WTC11 (cell line): ENCODE data around the gene EDDM3A. TPM values are rescaled to one million over a fixed set of nuclear protein-coding genes. Genes with fewer than 3 reads are reported as not detected.

Source experiments
- ATAC-seq: fragments of 200-7000 bp; cut with Tn5 transposase; 2 replicates; pipeline ENCODE4 v1.10.0; 2021; ENCODE audit warnings: mild to moderate bottlenecking, moderate library complexity
- CTCF ChIA-PET: fragments of 300-600 bp; sonication (Branson Sonifier 250); formaldehyde crosslinking; loops from one replicate; lab custom pipeline; 2021; ENCODE audit warnings: antibody characterized with exemption; lab: Charles Lee
- POLR2A ChIA-PET: fragments of 350-600 bp; sonication (Branson Sonifier 250); formaldehyde crosslinking; loops from one replicate; lab custom pipeline; 2021; ENCODE audit warnings: antibody characterized with exemption; lab: Charles Lee
- DNase-seq: peaks from one replicate; pipeline ENCODE4 v3.0.0; 2021; ENCODE audit warnings: low spot score
- H3K27ac Mint-ChIP-seq: 2 replicates; pipeline ENCODE4 v1.8.0; 2021; ENCODE audit warnings: mixed read lengths
- H3K27me3 Mint-ChIP-seq: 2 replicates; pipeline ENCODE4 v1.8.0; 2021; ENCODE audit warnings: low read depth, mild to moderate bottlenecking, moderate library complexity, mixed read lengths
- H3K36me3 Mint-ChIP-seq: 2 replicates; pipeline ENCODE4 v1.8.0; 2021; ENCODE audit warnings: mixed read lengths
- H3K4me1 Mint-ChIP-seq: 2 replicates; pipeline ENCODE4 v1.8.0; 2022; ENCODE audit warnings: mixed read lengths
- H3K4me3 Mint-ChIP-seq: 2 replicates; pipeline ENCODE4 v1.8.0; 2021; ENCODE audit warnings: mild to moderate bottlenecking, moderate library complexity, mixed read lengths
- H3K9me3 Mint-ChIP-seq: 2 replicates; pipeline ENCODE4 v1.8.0; 2021; ENCODE audit warnings: mixed read lengths
- ESRRA ChIP-seq: sonication (generic); formaldehyde crosslinking; IDR thresholded peaks from 2 replicates; pipeline ENCODE4 v1.8.1; 2022; ENCODE audit warnings: mild to moderate bottlenecking, missing genetic modification reagents, borderline replicate concordance
- NR1H2 ChIP-seq: sonication (generic); formaldehyde crosslinking; IDR thresholded peaks from 2 replicates; pipeline ENCODE4 v1.9.0; 2021; ENCODE audit warnings: mild to moderate bottlenecking, moderate library complexity, missing genetic modification reagents
- SMAD4 ChIP-seq: sonication (generic); formaldehyde crosslinking; IDR thresholded peaks from 2 replicates; pipeline ENCODE4 v1.8.0; 2022; ENCODE audit warnings: mild to moderate bottlenecking, missing genetic modification reagents
- TCF7 ChIP-seq: sonication (generic); formaldehyde crosslinking; IDR thresholded peaks from 2 replicates; pipeline ENCODE4 v1.8.0; 2022; ENCODE audit warnings: mild to moderate bottlenecking, low read depth, missing genetic modification reagents, moderate library complexity
- TEAD1 ChIP-seq: sonication (generic); formaldehyde crosslinking; IDR thresholded peaks from 2 replicates; pipeline ENCODE4 v1.8.0; 2022; ENCODE audit warnings: mild to moderate bottlenecking, missing genetic modification reagents
- ZNF317 ChIP-seq: sonication (generic); formaldehyde crosslinking; IDR thresholded peaks from 2 replicates; pipeline ENCODE4 v1.8.1; 2023; ENCODE audit warnings: low read depth, mild to moderate bottlenecking, moderate library complexity, missing genetic modification reagents, borderline replicate concordance
- ZNF416 ChIP-seq: fragments of 250-450 bp; sonication (Bioruptor Pico); IDR thresholded peaks from 2 replicates; pipeline ENCODE4 v1.9.0; 2021; ENCODE audit warnings: mild to moderate bottlenecking, inconsistent platforms
- total RNA-seq: library from RNA; stranded (reverse); gene quantifications from 3 replicates; pipeline ENCODE4 v1.2.3, GENCODE V29; 2021
- TF ChIP-seq, protein P1 (sequence below): fragments of 250-450 bp; sonication (Bioruptor Pico); IDR thresholded peaks from 2 replicates; pipeline ENCODE4 v1.8.0; 2021; ENCODE audit warnings: mild to moderate bottlenecking
- TF ChIP-seq, protein P2 (sequence below): sonication (generic); formaldehyde crosslinking; IDR thresholded peaks from 2 replicates; pipeline ENCODE4 v1.8.0; 2023; ENCODE audit warnings: mild to moderate bottlenecking, missing genetic modification reagents
- TF ChIP-seq, protein P3 (sequence below): sonication (generic); formaldehyde crosslinking; conservative IDR thresholded peaks from 2 replicates; pipeline ENCODE4 v1.8.1; 2022; ENCODE audit warnings: mild to moderate bottlenecking, missing genetic modification reagents
- TF ChIP-seq, protein P4 (sequence below): sonication (generic); formaldehyde crosslinking; IDR thresholded peaks from 2 replicates; pipeline ENCODE4 v1.8.0; 2022; ENCODE audit warnings: mild to moderate bottlenecking, missing genetic modification reagents
- TF ChIP-seq, protein P5 (sequence below): sonication (generic); formaldehyde crosslinking; IDR thresholded peaks from 2 replicates; pipeline ENCODE4 v1.8.1; 2023; ENCODE audit warnings: mild to moderate bottlenecking, missing genetic modification reagents
- TF ChIP-seq, protein P6 (sequence below): fragments of 250-450 bp; sonication (Bioruptor Pico); IDR thresholded peaks from 2 replicates; pipeline ENCODE4 v1.9.0; 2021; ENCODE audit warnings: mild to moderate bottlenecking, borderline replicate concordance

Gene EDDM3A
- total RNA-seq, 1 experiment from 2014 or later: 0.20 TPM

DNA sequence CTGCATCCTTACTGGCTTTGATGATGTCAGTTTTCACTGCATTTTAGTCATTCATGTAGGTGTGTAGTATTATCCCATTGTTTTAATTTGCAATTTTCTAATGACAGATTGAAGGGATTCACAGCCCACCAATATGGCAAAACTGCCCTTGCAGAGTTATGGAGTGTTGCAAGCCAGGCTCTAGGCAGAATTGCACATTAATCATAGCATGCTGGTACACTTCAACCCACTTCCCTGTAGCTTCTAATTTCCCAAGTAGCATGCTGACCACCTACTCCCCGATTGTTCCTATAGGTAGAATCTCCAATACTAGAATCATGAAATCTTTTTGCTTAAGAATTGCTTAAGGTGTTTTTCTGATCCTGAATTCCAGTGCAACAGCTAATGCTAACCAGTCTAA, 30.2 kb downstream of the EDDM3A start:
- TF ChIP-seq, protein P1, sequence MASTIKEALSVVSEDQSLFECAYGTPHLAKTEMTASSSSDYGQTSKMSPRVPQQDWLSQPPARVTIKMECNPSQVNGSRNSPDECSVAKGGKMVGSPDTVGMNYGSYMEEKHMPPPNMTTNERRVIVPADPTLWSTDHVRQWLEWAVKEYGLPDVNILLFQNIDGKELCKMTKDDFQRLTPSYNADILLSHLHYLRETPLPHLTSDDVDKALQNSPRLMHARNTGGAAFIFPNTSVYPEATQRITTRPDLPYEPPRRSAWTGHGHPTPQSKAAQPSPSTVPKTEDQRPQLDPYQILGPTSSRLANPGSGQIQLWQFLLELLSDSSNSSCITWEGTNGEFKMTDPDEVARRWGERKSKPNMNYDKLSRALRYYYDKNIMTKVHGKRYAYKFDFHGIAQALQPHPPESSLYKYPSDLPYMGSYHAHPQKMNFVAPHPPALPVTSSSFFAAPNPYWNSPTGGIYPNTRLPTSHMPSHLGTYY: no peak
- TF ChIP-seq ZNF416 (CRISPR knock-in tag): no peak
- DNase-seq (no peak), ATAC-seq (no peak)
- POLR2A ChIA-PET: no interaction called here
- Mint-ChIP-seq H3K4me3 (no peak overlapping the region), H3K4me1 (peaks cover 74% of the 10 kb centered on the region), H3K27ac (peak overlapping the region; percentile 89), H3K9me3 (0 out of 2 replicates have a peak, but pooled peaks cover 5% of the 10 kb centered on the region), H3K36me3 (no peaks in the 10 kb centered on the region; the same call in 1 of the 2 replicates), H3K27me3 (no peaks in the 10 kb centered on the region)
- CTCF ChIA-PET: interaction anchor here (1.6 to 3.4 kb wide), 4 partner anchors 17 to 195 kb away, joined by 3 to 12 read pairs (median 10); no protein-coding TSS in a partner anchor

DNA sequence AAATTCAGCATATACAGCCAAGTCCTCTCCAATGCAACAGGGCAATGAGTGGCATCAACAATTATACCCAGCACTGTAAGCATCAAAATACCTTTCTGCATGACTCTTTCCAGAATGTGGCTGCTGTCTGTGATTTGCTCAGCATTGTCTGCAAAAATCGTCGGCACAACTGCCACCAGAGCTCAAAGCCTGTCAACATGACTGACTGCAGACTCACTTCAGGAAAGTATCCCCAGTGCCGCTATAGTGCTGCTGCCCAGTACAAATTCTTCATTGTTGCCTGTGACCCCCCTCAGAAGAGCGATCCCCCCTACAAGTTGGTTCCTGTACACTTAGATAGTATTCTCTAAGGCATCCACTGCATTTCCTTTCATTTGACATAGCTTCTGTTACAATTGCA, 36.1 kb downstream of the EDDM3A start:
- CTCF ChIA-PET: interaction anchor here (0.8 to 2.9 kb wide), 6 partner anchors 24 to 189 kb away, joined by 3 to 16 read pairs (median 4); no protein-coding TSS in a partner anchor
- DNase-seq (no peak), ATAC-seq (no peak)
- H3K27ac Mint-ChIP-seq: peak overlapping the region; percentile 54
- peak; percentile 68 for TF ChIP-seq ZNF317
- TF ChIP-seq, protein P2, sequence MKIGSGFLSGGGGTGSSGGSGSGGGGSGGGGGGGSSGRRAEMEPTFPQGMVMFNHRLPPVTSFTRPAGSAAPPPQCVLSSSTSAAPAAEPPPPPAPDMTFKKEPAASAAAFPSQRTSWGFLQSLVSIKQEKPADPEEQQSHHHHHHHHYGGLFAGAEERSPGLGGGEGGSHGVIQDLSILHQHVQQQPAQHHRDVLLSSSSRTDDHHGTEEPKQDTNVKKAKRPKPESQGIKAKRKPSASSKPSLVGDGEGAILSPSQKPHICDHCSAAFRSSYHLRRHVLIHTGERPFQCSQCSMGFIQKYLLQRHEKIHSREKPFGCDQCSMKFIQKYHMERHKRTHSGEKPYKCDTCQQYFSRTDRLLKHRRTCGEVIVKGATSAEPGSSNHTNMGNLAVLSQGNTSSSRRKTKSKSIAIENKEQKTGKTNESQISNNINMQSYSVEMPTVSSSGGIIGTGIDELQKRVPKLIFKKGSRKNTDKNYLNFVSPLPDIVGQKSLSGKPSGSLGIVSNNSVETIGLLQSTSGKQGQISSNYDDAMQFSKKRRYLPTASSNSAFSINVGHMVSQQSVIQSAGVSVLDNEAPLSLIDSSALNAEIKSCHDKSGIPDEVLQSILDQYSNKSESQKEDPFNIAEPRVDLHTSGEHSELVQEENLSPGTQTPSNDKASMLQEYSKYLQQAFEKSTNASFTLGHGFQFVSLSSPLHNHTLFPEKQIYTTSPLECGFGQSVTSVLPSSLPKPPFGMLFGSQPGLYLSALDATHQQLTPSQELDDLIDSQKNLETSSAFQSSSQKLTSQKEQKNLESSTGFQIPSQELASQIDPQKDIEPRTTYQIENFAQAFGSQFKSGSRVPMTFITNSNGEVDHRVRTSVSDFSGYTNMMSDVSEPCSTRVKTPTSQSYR (CRISPR knock-in tag): no peak
- TF ChIP-seq ESRRA (CRISPR knock-in tag): no peak
- no peak for TF ChIP-seq NR1H2 (CRISPR knock-in tag)
- H3K9me3 Mint-ChIP-seq: no peaks in the 10 kb centered on the region
- H3K36me3 Mint-ChIP-seq: no peaks in the 10 kb centered on the region
- H3K27me3 Mint-ChIP-seq: no peaks in the 10 kb centered on the region; the same call in 1 of the 2 replicates
- peaks cover 56% of the 10 kb centered on the region for H3K4me1 Mint-ChIP-seq
- POLR2A ChIA-PET: no interaction called here
- H3K4me3 Mint-ChIP-seq: no peak overlapping the region; the same call in 1 of the 2 replicates

DNA sequence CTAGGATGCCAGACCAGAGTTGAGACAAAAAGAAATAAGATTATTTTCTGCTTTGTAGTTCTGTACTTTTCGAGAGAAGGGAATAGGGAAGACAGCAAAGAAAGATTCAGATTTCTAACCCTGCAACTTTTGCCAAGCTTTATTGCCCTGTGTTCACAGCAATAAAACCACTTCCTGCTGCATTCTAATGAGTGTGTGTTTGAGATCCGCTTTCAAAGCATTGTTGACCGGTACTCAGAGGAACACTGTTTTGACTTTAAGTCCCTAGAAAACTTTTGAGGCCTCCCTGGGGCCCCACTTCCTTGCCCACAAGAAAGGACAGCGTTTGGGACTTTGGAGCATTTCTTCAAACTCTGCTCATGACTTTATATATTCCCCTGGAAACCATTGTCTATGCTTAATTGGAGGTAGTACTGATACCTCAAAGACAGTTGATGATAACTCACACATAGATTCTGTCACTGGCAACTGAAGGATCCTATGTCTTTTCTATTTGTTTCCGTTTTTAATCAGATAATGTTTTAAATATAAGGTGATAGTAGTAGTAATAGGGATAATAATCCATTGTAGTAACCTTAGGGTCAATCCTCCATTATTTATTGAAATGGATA, 36.7 kb downstream of the EDDM3A start:
- Mint-ChIP-seq H3K4me3 (no peak overlapping the region), H3K36me3 (no peaks in the 10 kb centered on the region), H3K4me1 (peaks cover 56% of the 10 kb centered on the region), H3K27ac (peak overlapping the region; percentile 54), H3K9me3 (no peaks in the 10 kb centered on the region), H3K27me3 (no peaks in the 10 kb centered on the region; the same call in 1 of the 2 replicates)
- ATAC-seq: no peak
- no peak for DNase-seq
- ChIA-PET POLR2A (no interaction called here), CTCF (interaction anchor here (0.8 to 2.9 kb wide), 5 partner anchors 25 to 188 kb away, joined by 3 to 16 read pairs (median 4); no protein-coding TSS in a partner anchor)
- TF ChIP-seq TEAD1 (CRISPR knock-in tag) (no peak), SMAD4 (CRISPR knock-in tag) (no peak), TCF7 (no peak)
- TF ChIP-seq, protein P3, sequence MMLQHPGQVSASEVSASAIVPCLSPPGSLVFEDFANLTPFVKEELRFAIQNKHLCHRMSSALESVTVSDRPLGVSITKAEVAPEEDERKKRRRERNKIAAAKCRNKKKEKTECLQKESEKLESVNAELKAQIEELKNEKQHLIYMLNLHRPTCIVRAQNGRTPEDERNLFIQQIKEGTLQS (CRISPR knock-in tag): no peak
- TF ChIP-seq, protein P4, sequence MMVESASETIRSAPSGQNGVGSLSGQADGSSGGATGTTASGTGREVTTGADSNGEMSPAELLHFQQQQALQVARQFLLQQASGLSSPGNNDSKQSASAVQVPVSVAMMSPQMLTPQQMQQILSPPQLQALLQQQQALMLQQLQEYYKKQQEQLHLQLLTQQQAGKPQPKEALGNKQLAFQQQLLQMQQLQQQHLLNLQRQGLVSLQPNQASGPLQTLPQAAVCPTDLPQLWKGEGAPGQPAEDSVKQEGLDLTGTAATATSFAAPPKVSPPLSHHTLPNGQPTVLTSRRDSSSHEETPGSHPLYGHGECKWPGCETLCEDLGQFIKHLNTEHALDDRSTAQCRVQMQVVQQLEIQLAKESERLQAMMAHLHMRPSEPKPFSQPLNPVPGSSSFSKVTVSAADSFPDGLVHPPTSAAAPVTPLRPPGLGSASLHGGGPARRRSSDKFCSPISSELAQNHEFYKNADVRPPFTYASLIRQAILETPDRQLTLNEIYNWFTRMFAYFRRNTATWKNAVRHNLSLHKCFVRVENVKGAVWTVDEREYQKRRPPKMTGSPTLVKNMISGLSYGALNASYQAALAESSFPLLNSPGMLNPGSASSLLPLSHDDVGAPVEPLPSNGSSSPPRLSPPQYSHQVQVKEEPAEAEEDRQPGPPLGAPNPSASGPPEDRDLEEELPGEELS (CRISPR knock-in tag): 0 out of 2 replicates have a peak, but pooled peaks have one; percentile 14
- TF ChIP-seq, protein P5, sequence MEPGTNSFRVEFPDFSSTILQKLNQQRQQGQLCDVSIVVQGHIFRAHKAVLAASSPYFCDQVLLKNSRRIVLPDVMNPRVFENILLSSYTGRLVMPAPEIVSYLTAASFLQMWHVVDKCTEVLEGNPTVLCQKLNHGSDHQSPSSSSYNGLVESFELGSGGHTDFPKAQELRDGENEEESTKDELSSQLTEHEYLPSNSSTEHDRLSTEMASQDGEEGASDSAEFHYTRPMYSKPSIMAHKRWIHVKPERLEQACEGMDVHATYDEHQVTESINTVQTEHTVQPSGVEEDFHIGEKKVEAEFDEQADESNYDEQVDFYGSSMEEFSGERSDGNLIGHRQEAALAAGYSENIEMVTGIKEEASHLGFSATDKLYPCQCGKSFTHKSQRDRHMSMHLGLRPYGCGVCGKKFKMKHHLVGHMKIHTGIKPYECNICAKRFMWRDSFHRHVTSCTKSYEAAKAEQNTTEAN (CRISPR knock-in tag): no peak
- TF ChIP-seq, protein P6, sequence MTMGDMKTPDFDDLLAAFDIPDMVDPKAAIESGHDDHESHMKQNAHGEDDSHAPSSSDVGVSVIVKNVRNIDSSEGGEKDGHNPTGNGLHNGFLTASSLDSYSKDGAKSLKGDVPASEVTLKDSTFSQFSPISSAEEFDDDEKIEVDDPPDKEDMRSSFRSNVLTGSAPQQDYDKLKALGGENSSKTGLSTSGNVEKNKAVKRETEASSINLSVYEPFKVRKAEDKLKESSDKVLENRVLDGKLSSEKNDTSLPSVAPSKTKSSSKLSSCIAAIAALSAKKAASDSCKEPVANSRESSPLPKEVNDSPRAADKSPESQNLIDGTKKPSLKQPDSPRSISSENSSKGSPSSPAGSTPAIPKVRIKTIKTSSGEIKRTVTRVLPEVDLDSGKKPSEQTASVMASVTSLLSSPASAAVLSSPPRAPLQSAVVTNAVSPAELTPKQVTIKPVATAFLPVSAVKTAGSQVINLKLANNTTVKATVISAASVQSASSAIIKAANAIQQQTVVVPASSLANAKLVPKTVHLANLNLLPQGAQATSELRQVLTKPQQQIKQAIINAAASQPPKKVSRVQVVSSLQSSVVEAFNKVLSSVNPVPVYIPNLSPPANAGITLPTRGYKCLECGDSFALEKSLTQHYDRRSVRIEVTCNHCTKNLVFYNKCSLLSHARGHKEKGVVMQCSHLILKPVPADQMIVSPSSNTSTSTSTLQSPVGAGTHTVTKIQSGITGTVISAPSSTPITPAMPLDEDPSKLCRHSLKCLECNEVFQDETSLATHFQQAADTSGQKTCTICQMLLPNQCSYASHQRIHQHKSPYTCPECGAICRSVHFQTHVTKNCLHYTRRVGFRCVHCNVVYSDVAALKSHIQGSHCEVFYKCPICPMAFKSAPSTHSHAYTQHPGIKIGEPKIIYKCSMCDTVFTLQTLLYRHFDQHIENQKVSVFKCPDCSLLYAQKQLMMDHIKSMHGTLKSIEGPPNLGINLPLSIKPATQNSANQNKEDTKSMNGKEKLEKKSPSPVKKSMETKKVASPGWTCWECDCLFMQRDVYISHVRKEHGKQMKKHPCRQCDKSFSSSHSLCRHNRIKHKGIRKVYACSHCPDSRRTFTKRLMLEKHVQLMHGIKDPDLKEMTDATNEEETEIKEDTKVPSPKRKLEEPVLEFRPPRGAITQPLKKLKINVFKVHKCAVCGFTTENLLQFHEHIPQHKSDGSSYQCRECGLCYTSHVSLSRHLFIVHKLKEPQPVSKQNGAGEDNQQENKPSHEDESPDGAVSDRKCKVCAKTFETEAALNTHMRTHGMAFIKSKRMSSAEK (CRISPR knock-in tag): no peak
- TF ChIP-seq, protein P1: no peak
